ENCODE measurements around the gene CFAP299. TPM values are rescaled to one million over a fixed set of nuclear protein-coding genes. Genes with fewer than 3 reads are reported as not detected.
A peak's percentile ranks its signal among the peaks of the same experiment; 100 is the strongest.

Gene CFAP299
- total RNA-seq, 2 experiments from 2014 or later, result 0.63 to 3.7 TPM

- Histone ChIP-seq H3K4me1 (ENCODE audit: insufficient read depth, low read length, poor library complexity, severe bottlenecking) (peaks cover 13% of the 10 kb centered on the region), H4K20me1 (ENCODE audit: insufficient read depth, low read length) (no peaks in the 10 kb centered on the region), H3K9me2 (ENCODE audit: insufficient read depth, low read length) (no peaks in the 10 kb centered on the region), H3K36me3 (ENCODE audit: insufficient read depth, low read length) (peaks cover 12% of the 10 kb centered on the region; the same call in 1 of the 2 replicates), H2AFZ (ENCODE audit: low read length) (no peak overlapping the region; the same call in 1 of the 2 replicates), H3K9me3 (ENCODE audit: low read length) (peaks cover 30% of the 10 kb centered on the region; the same call in 1 of the 2 replicates), H3K4me2 (ENCODE audit: low read length) (peak overlapping the region; percentile 11; the same call in 1 of the 2 replicates), H3K79me2 (ENCODE audit: insufficient read depth, low read depth, low read length) (no peaks in the 10 kb centered on the region), H3K27ac (ENCODE audit: low read depth, low read length, poor library complexity, severe bottlenecking) (peak overlapping the region; percentile 30), H3K4me3 (ENCODE audit: low read depth, low read length, poor library complexity, severe bottlenecking) (no peak overlapping the region)
- POLR2A ChIA-PET, result interaction anchor here (1.0 kb wide), 1 partner anchor 31 kb away, joined by 3 read pairs; no protein-coding TSS in a partner anchor
- intact Hi-C loops (cut with micrococcal nuclease; ENCODE audit: unreplicated experiment), result no loop called here
- BruUV-seq (replicated peaks), result no TSS peak
- CTCF ChIA-PET (ENCODE audit: unreplicated experiment), result no interaction called here
- no peak for TF ChIP-seq CTCF (conservative IDR thresholded peaks at IDR 0.05; ENCODE audit: low read length)
- TF ChIP-seq EZH2phosphoT487 (IDR thresholded peaks at IDR 0.05; ENCODE audit: borderline replicate concordance, low read depth, low read length), result no peak
- DNase-seq (ENCODE audit: low spot score), result no peak
Observed at GRCh38 chr4:80454040-80454439, 118.5 kb downstream of the CFAP299 start.

- peaks cover 30% of the 10 kb centered on the region; the same call in 1 of the 2 replicates for H3K9me3 ChIP-seq (ENCODE audit: low read length)
- CTCF ChIA-PET (ENCODE audit: unreplicated experiment), result no interaction called here
- no peak overlapping the region for H3K4me3 ChIP-seq (ENCODE audit: low read depth, low read length, poor library complexity, severe bottlenecking)
- no peaks in the 10 kb centered on the region for H3K9me2 ChIP-seq (ENCODE audit: insufficient read depth, low read length)
- H3K27ac ChIP-seq (ENCODE audit: low read depth, low read length, poor library complexity, severe bottlenecking), result peak overlapping the region; percentile 30
- TF ChIP-seq CTCF (conservative IDR thresholded peaks at IDR 0.05; ENCODE audit: low read length) (no peak), EZH2phosphoT487 (IDR thresholded peaks at IDR 0.05; ENCODE audit: borderline replicate concordance, low read depth, low read length) (no peak)
- peaks cover 12% of the 10 kb centered on the region; the same call in 1 of the 2 replicates for H3K36me3 ChIP-seq (ENCODE audit: insufficient read depth, low read length)
- H3K4me2 ChIP-seq (ENCODE audit: low read length), result peak overlapping the region; percentile 11; the same call in 1 of the 2 replicates
- POLR2A ChIA-PET, result interaction anchor here (1.0 kb wide), 2 partner anchors 19 to 30 kb away, joined by 3 to 4 read pairs; no protein-coding TSS in a partner anchor
- peak overlapping the region; percentile 13; the same call in 1 of the 2 replicates for H2AFZ ChIP-seq (ENCODE audit: low read length)
- peaks cover 13% of the 10 kb centered on the region for H3K4me1 ChIP-seq (ENCODE audit: insufficient read depth, low read length, poor library complexity, severe bottlenecking)
- intact Hi-C loops (cut with micrococcal nuclease; ENCODE audit: unreplicated experiment), result no loop called here
- peak; percentile 37 for DNase-seq (ENCODE audit: low spot score)
- H3K79me2 ChIP-seq (ENCODE audit: insufficient read depth, low read depth, low read length), result no peaks in the 10 kb centered on the region
- H4K20me1 ChIP-seq (ENCODE audit: insufficient read depth, low read length), result no peaks in the 10 kb centered on the region
- no TSS peak for BruUV-seq (replicated peaks)
Observed at GRCh38 chr4:80454556-80454955, 119.0 kb downstream of the CFAP299 start.

- Histone ChIP-seq H3K79me2 (ENCODE audit: insufficient read depth, low read depth, low read length) (no peaks in the 10 kb centered on the region), H3K9me2 (ENCODE audit: insufficient read depth, low read length) (no peaks in the 10 kb centered on the region), H2AFZ (ENCODE audit: low read length) (peak overlapping the region; percentile 51; the same call in 1 of the 2 replicates), H3K27ac (ENCODE audit: low read depth, low read length, poor library complexity, severe bottlenecking) (no peak overlapping the region), H3K36me3 (ENCODE audit: insufficient read depth, low read length) (peaks cover 3% of the 10 kb centered on the region; the same call in 1 of the 2 replicates), H3K4me3 (ENCODE audit: low read depth, low read length, poor library complexity, severe bottlenecking) (no peak overlapping the region), H3K9me3 (ENCODE audit: low read length) (peaks cover 18% of the 10 kb centered on the region; the same call in 1 of the 2 replicates), H4K20me1 (ENCODE audit: insufficient read depth, low read length) (no peaks in the 10 kb centered on the region), H3K4me1 (ENCODE audit: insufficient read depth, low read length, poor library complexity, severe bottlenecking) (peaks cover 19% of the 10 kb centered on the region), H3K4me2 (ENCODE audit: low read length) (no peak overlapping the region)
- BruUV-seq (replicated peaks), result no TSS peak
- TF ChIP-seq CTCF (conservative IDR thresholded peaks at IDR 0.05; ENCODE audit: low read length) (peak; percentile 34; the same call in 1 of the 2 replicates), EZH2phosphoT487 (IDR thresholded peaks at IDR 0.05; ENCODE audit: borderline replicate concordance, low read depth, low read length) (no peak)
- no peak for DNase-seq (ENCODE audit: low spot score)
- intact Hi-C loops (cut with micrococcal nuclease; ENCODE audit: unreplicated experiment), result no loop called here
- ChIA-PET POLR2A (interaction anchor here (0.6 to 0.7 kb wide), 2 partner anchors 13 to 575 kb away, joined by 3 to 4 read pairs; no protein-coding TSS in a partner anchor), CTCF (ENCODE audit: unreplicated experiment) (no interaction called here)
Observed at GRCh38 chr4:80459918-80460473, 124.5 kb downstream of the CFAP299 start.
